Left lobe of liver (tissue), 2 donors: ENCODE measurements around the gene AFF2. TPM values are rescaled to one million over a fixed set of nuclear protein-coding genes. Genes with fewer than 3 reads are reported as not detected.

Experiments used
- ATAC-seq: fragments of 200-7000 bp; cut with Tn5 transposase; one replicate; pipeline ENCODE4 v1.9.1; 2020; ENCODE audit warnings: mild to moderate bottlenecking, moderate library complexity
- DNase-seq: peaks from one replicate; pipeline ENCODE4 v3.0.0-alpha.2; 2020; ENCODE audit warnings: low spot score
- total RNA-seq: library from RNA; stranded (reverse); gene quantifications from one replicate; pipeline ENCODE4 v1.2.1, GENCODE V29; 2021
- donor health status: DM: no; HTN: no; CAD: no; lungs with moderate emphysema.
- donor health status: DM: no; HTN: yes; CAD: no.

The AFF2 gene
- total RNA-seq, 1 donor from 2014 or later, result 0.13 TPM

DNA sequence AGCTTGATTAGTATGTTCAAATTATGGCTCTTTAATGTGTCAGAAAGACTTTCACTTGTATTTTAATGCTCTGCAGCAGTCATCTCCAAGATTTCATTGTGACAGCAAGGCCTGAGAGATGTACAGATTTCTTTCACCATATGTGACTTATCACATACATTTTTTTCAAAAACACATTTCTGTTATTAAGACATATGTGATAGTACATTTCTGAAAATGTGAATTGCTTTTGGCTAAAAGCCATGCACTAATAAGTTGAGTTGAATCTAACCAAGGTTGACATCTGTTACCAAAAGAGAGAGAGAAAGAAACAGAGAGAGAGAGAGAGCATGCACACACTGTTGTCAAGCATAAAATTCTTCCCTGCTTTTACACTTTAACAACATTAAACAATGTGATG lies 409.3 kb downstream of the AFF2 start:
- no peak for ATAC-seq
- DNase-seq, result no peak

DNA sequence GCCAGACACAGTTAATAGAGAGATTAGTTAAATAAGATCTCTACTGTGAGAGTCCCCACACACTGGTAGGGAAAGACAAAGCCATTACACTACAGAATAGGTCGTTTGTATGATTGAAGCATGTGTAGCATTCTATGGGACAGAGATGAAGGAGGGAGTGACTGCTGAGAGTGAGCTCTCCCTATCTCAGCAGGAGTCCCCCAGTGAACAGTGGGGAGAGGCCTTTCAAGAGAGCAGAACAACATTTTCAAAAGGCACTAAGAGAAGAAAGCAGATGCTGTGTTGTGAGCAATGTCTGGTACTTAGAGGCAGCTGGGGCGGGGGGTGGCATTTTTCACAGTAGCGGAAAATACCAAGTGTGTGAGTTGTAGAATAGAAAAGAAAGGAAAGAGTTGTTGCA lies 413.6 kb downstream of the AFF2 start:
- no peak for ATAC-seq
- no peak for DNase-seq

DNA sequence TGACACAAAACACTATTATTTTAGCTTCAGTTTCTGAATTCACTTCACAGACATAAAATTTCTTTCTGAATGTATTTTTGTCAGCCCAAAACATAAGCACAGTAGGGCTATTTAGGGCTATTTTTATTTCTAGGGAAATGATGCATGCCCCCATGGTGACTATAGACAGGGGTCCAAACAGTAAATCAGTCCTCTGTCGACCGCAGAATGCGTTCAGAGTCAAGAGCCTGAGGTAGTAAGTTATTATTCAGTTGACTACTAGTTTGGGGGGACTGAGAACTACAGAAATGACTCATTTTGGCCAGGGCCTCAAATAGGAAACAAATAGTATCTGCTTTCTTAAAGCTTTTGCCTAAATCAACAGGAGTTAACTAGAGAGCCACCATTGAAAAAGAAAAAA lies 414.4 kb downstream of the AFF2 start:
- DNase-seq, result no peak
- ATAC-seq, result no peak

DNA sequence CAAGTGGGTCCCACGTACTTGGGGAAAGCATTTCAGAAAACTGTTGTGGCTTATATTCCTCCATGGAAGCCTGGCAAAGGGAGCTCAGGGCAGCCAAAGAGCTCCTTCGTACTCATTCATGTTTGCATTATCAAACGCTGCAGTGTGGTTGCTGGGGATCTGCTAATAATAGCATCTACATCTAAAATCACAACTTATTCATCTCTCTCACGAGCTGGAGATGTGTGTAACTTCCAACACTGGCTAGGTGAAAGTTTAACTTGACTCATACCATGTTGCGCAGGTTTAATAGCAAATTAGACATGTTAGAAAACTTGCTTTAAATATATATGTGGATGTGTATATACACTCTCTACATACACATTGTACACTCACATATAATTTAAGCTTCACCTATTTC lies 415.1 kb downstream of the AFF2 start:
- ATAC-seq (no peak), DNase-seq (no peak)

DNA sequence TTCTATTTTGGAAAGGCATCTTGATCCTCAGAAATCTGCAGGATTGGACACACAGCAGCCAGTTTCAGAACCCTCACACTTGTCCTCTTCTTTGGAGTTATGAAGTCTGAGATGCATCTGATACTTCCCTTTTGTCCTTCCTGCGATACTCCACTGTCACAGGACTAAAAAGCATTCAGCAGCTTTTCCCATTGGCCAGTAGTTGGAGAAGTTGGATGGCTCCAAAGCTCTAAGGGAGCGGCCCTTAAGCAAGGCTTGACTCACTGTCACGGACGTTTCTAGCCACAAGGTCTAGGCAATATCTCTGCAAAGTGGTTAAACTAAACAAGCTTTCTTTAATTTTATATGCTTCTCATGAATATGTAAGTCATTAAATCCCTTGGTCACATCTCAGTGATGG lies 417.0 kb downstream of the AFF2 start:
- DNase-seq (no peak), ATAC-seq (no peak)

DNA sequence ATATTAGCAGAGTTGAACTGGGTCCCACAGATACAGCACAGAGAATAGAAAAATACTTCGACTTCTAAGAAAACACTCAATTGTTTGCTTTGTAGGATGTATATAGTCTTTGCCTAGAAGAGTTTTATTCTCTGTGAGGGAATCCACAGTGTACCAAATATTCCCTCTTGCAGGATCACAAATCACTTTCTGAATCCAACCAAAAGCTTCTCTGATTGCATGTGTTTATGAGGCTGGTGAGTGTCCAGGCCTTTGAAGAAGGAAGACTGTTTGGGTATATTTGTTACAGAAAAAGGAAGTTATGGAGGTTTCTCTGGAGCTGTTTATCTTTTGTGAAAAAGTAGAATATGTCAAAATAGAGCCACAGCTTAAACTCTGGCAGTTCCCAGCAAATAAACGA lies 423.2 kb downstream of the AFF2 start:
- DNase-seq (no peak), ATAC-seq (no peak)

DNA sequence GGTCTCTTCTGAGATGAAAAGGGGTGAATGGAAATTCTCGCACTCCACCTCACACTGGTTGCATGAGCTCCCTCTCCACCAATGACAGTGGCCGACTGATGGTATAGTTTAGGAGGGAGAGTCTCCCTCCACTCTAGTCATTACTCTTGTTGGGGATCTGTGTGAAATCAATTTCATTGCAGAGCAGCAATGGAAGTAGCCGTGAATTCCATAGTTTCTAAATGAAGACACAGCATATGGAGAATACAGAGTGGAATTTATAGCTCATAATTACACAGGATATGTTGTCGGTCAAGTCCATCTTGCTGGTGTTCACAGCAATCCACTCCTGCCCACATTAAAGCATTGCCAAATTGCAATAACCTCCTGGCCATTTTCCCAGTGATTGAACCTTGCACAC lies 426.0 kb downstream of the AFF2 start:
- no peak for DNase-seq
- no peak for ATAC-seq

DNA sequence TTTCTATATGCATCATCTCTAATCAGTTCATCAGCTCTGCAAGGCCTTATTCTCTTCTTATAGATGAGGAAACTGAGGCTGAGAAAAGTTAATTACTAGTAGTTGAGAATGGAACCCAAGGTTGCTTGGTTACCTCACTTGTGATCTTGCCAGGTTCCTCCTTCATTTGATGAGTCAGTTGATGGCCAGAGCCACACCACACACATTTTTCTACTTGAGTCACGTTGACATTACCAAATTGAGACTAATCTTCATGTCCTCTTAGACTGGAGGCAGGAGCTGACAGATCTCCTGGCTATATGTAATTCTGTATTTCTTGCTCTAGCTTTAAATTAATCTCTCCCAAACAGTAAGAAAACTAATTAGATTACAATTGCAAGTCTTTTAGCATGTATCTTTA lies 428.4 kb downstream of the AFF2 start:
- no peak for ATAC-seq
- no peak for DNase-seq

DNA sequence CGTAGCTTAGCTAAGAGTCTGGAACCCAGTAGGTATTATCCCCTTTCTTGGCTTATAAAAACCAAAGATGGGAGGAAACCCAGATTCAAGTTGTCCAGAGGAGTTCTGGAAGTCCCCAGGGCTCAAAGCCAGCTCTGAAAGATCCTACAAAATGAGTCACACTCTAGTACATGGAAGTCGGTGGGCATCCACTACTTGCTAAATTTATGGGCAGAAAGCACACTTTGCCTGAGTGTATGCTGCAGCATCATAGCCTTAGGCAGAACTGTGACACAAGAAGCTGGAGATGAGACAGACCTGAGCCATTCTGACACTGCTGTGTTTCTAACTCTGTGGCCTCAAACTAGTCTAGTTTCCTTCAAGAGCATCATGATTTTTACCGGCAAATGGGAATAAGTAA lies 429.3 kb downstream of the AFF2 start:
- no peak for ATAC-seq
- DNase-seq, result no peak

DNA sequence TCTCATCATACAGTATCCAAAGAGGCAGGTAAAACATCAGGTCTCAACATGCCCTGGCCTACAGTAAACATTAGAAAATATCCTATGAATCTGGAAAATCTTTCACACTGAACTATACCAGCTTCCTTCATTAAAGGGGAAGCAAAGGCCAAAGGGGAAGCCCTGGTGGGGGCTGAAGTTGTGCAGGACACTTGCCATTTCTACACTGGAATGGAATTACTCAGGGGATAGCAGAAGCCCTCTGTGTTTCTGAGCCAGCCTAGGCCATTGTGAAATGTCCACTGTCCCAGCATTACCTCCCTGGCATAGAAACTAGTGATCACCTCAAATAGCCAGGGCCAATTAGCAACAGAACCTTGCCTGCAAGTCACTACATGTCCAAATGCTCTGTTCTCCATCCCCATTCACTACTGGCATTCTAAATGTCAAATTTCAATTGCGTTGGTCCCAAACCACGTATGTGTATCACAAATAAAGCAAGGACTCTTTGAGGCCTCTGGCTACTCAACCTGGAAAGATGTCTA lies 429.9 kb downstream of the AFF2 start:
- no peak for DNase-seq
- ATAC-seq, result no peak

DNA sequence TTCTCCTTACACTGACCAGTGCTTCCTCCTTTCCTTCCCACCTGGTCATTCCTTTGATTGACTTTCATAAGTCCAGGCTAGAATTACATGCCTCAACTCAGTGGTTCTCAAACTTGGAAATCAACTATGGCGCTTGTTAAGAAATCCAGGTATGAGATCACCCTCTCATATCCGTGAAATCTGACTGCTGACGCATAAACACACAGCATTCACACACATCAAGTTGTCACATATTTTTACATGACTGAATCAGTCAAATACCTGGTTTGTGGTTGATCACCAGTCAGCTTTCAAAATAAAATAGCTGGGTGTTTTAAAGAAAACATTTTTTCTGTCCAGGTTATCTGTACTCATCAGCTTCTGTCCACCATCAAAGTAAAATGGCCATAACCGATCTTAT lies 433.5 kb downstream of the AFF2 start:
- ATAC-seq (no peak), DNase-seq (no peak)

DNA sequence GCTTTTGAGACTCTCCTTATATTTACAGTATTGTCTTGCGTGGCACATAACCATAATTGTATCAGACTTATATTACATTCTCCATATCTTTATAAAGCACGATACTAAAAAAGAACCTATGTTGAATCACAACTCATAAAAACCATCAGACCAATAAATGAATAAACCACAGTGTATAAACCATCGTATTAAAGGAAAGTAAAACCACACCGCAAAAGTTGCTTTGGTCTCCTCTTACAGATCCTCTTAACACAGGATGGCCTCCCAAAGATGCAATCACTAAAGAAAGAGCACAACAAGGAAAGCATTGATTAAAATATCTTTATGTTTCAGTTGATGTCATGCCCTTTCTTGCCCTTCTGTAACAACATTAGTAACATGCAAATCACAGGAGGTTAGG lies 437.9 kb downstream of the AFF2 start:
- DNase-seq, result no peak
- ATAC-seq, result no peak

DNA sequence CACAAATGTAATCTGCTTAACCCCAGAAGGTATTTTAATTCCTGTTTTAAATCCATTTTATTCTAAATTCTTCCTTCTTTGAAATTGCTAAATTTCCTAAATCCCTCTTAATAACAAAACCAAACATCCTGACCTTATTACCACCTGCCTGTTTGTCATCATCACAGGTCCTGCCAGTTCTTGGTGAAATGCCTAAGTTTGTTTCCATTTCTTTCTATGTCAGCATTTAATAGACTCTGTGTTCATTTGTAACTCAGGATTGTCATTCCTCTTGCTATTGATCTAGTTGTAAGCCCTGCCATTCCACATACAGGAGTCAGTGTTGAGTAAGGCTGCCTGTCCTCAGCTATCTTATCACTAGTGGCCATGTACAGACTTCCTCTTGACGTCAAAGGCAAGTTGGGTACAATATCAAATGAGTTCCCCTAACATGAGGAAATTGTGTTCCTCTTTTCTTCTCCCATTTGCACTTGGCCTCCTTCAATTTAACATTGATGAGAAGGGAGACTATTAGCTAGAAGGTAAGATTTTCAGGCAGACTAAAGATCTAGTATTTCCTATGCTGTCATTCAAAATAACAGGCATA lies 440.1 kb downstream of the AFF2 start:
- ATAC-seq, result no peak
- no peak for DNase-seq

DNA sequence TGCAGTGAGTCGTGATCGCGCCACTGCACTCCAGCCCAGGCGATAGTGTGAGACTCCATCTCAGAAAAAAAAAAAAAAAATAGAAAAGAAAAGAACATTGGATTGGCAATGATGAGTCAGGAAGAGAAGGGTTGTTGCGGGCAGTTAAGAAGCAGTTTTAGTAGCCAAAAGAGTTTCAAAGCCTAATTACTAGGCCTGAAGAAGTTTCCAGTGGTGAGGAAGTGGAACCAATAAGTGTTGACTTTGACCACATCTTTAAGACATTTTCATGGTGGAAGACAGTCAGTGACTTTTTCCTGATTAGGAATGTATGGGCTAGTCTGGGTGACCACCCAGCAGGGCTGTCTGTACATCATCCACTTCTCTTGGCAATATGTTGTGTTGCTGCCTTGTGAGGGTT lies 442.3 kb downstream of the AFF2 start:
- DNase-seq, result no peak
- ATAC-seq, result no peak

DNA sequence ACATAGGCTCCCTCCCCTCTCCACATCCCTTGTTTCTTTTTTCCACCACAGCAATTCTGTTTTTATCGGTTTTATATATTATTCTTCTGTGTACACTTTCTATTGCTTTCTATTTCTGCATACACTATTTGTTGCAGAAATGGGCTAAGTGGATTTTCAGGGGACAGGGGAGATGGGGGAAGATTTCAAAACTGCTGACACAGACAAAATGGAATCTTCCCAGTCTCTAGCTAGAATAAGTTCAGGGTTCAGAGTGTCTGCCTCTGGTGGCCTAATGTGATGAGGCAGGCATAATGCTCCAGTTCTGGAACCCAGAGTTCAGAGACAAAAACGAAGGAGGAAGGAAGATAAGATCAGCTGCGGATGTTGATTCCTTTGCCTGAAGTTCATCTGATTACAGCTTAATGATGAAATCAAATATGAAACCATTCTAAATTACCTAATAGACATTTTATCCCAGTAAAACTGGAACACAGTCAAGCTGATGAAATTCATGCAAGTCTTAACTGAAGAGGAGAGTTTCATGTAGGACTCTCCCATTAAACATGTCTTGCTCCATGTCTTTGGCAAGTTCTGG lies 447.1 kb downstream of the AFF2 start:
- DNase-seq, result no peak
- ATAC-seq, result no peak

DNA sequence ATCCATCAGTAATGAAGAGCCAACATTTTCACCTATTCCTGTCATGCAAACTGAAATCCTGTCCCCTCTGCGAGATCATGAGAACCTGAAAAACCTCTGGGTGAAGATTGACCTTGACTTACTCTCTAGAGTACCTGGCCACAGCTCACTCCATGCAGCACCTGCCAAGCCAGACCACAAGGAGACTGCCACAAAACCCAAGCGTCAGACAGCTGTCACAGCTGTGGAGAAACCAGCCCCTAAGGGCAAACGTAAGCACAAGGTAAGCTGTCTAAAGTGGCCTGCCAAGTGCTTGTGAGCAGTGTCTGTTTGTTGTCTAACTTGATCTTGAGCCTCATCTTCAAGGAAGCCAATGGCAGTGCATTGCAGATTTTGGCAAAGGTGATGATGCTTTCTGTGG lies 455.9 kb downstream of the AFF2 start:
- DNase-seq (no peak), ATAC-seq (no peak)

DNA sequence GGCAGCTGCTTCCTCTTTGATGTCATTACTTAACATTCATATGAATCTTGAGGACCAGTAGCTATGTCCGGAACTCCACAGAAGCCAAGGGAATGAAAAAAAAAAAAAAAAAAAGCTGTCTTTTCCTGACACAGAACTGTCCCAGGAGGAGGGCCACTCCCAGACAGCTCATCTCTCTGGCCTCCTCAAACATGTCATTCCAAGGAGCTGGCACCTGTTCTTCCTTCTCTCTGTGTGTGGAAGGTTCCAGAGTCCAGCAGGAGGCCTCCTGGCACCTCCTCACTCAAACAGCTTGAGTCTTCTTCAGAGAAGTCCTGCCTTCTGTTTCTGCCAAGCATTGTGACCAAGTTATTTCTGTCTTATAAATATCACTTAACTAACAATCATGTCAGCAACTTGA lies 458.5 kb downstream of the AFF2 start:
- ATAC-seq (no peak), DNase-seq (no peak)

DNA sequence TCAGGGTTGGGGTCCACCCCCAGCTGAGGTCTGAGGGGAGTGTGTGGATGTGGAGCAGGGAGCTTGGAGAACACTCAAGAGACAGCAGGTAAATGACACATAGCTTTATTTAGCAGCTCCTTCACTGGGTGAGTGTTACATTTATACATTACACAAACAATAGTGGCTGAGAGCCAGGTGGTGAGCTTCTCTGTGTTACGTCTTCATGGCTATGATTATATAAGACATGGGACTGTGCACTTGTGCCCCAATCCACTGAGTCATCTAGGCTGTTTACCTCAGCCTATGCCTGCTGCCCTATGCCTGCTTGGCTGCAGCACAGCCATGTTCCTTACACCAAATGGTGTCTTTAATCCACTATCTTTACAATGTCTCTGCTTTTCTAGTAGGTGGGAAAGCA lies 459.6 kb downstream of the AFF2 start:
- DNase-seq, result no peak
- ATAC-seq, result no peak

DNA sequence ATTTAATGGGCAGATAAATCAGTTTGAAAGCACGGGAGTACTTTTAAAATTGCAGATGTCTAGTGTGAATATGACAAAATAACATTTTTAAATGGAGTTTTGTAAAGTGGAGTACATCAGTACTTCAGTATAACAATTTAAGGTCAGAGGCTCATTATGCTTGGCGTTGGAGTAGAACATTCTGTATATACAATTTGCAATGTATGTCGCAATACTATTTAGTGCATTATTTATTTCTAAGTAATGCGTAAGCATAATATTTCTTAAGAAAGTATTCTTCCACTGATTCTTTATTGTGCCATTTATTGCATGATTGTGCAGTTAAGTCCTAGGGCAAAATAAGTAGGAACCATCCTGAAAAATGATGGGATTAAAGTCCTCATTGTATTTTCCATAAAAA lies 461.6 kb downstream of the AFF2 start:
- ATAC-seq (no peak), DNase-seq (no peak)

DNA sequence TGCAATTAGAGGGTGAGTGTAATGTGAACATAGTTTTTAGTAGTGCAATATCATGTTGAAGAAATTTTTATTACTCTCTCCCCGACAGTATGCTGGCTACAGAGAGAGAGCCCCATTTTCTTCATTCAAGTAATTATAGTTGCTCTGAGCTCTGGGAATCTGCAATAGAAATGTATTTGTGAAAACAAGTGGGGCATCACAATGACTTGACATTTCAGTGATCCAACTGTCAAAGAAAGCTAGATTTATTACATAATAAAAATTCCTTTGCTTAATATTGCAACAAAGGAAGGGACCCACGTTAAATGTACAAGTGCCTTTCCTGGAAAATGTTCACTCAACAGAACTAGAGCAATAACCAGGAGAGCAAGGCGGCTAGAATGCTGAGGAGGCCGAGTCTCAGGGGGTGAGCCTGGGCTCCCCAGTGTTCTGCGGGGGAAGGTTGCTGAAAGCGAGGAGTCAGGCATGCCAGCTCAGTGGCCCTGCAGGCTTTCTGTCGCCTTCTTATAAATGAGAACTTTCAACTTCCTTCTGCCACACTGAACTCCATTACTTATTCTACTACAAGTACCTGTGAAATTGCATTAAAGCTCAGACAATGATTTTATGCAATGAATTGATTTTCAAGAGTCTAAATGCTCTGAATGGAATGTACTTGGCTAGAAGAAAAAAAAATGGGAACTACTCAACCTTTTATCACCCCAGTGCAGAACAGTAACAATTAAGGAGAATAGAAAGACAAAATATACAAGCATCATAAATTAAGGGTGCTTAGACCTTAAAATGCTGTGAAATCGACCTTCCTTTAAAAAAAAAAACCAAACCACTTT lies 476.4 kb downstream of the AFF2 start:
- DNase-seq (no peak), ATAC-seq (no peak)

DNA sequence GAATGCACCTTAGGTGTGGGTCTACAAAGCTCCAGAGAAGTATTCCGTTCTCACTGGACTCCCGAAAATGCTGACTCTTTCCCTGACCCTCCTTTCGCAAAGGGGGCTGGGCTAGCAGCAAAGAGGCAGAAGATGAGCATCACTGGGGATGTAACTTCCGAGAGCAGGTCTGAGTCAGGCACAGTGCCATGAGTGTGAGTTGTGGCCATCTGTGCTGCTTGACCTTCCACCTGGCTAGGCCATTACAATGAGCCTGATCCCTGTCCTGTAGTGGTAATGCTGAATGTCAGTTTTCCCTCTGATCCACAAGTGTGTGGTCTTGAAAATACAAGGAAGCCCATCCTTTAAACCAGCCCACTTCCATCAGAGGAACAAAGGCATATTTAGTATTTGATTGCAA lies 479.4 kb downstream of the AFF2 start:
- DNase-seq, result no peak
- ATAC-seq, result no peak

DNA sequence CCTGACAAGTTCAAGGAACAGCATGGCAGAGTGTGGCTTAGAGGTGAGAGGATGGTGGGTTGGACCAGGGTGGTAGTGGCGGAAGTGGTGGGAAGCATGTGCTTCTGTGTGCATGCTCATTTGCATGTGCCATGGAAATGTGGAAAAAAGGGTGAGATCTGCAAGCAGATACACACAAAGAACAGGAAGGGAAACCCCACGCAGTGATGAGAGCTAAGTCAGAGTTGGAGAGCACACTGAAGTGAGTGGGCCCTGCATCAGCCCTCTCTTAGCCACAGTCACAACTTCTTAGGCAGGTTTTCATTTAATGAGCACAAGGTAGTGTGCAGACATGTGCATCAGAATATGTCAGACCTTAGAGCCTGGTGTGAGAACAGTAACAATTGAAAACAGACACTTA lies 483.8 kb downstream of the AFF2 start:
- DNase-seq (no peak), ATAC-seq (no peak)
